Ishikawa (cell line): Measurements from ENCODE around the gene ACSL5.

Source experiments
- NFIC ChIP-seq: IDR thresholded peaks from 2 replicates; pipeline ENCODE4 v1.6.1; 2012
- TF ChIP-seq, protein P1 (sequence below): IDR thresholded peaks from 2 replicates; pipeline ENCODE4 v1.6.1; 2012; ENCODE audit warnings: low read depth, mild to moderate bottlenecking

DNA sequence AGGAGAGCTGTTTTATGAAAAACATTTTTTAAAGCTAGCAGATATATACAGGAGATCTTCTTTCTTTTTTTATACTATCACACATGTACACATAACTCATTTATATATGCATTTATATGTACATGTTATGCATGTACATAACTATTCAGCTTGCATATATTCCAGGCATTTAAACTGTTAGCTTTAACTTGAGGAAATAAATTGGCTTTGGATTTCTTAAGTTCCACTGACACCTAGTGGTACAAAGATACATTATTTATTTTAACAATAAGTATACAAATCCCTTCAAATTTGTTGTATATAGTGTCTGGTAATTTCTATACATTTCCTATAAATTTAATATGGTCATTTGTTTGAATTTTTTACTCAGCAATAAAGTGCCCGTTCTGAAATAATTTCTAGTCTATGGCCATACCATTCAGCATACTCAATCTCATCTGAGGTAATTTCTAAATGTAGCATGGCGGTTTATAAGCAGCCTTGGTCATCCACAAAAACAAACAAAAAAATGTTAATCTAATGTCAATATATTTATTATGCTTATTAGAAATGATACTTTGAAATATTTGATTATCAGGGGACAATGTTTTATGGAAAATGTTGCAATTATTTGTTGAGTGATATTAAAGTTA lies 61.2 kb downstream of the ACSL5 start:
- no peak for TF ChIP-seq NFIC
- TF ChIP-seq, protein P1, sequence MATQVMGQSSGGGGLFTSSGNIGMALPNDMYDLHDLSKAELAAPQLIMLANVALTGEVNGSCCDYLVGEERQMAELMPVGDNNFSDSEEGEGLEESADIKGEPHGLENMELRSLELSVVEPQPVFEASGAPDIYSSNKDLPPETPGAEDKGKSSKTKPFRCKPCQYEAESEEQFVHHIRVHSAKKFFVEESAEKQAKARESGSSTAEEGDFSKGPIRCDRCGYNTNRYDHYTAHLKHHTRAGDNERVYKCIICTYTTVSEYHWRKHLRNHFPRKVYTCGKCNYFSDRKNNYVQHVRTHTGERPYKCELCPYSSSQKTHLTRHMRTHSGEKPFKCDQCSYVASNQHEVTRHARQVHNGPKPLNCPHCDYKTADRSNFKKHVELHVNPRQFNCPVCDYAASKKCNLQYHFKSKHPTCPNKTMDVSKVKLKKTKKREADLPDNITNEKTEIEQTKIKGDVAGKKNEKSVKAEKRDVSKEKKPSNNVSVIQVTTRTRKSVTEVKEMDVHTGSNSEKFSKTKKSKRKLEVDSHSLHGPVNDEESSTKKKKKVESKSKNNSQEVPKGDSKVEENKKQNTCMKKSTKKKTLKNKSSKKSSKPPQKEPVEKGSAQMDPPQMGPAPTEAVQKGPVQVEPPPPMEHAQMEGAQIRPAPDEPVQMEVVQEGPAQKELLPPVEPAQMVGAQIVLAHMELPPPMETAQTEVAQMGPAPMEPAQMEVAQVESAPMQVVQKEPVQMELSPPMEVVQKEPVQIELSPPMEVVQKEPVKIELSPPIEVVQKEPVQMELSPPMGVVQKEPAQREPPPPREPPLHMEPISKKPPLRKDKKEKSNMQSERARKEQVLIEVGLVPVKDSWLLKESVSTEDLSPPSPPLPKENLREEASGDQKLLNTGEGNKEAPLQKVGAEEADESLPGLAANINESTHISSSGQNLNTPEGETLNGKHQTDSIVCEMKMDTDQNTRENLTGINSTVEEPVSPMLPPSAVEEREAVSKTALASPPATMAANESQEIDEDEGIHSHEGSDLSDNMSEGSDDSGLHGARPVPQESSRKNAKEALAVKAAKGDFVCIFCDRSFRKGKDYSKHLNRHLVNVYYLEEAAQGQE = no peak
